ENCODE results near the gene HM13.
A peak's percentile ranks its signal among the peaks of the same experiment; 100 is the strongest.
"Not testable (repeated sequence)": the region's sequence is repeated elsewhere in the genome, so short reads cannot be mapped to it uniquely, and the experiment has no call there.

HM13 gene, protein sequence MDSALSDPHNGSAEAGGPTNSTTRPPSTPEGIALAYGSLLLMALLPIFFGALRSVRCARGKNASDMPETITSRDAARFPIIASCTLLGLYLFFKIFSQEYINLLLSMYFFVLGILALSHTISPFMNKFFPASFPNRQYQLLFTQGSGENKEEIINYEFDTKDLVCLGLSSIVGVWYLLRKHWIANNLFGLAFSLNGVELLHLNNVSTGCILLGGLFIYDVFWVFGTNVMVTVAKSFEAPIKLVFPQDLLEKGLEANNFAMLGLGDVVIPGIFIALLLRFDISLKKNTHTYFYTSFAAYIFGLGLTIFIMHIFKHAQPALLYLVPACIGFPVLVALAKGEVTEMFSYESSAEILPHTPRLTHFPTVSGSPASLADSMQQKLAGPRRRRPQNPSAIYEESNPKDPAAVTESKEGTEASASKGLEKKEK

DNA sequence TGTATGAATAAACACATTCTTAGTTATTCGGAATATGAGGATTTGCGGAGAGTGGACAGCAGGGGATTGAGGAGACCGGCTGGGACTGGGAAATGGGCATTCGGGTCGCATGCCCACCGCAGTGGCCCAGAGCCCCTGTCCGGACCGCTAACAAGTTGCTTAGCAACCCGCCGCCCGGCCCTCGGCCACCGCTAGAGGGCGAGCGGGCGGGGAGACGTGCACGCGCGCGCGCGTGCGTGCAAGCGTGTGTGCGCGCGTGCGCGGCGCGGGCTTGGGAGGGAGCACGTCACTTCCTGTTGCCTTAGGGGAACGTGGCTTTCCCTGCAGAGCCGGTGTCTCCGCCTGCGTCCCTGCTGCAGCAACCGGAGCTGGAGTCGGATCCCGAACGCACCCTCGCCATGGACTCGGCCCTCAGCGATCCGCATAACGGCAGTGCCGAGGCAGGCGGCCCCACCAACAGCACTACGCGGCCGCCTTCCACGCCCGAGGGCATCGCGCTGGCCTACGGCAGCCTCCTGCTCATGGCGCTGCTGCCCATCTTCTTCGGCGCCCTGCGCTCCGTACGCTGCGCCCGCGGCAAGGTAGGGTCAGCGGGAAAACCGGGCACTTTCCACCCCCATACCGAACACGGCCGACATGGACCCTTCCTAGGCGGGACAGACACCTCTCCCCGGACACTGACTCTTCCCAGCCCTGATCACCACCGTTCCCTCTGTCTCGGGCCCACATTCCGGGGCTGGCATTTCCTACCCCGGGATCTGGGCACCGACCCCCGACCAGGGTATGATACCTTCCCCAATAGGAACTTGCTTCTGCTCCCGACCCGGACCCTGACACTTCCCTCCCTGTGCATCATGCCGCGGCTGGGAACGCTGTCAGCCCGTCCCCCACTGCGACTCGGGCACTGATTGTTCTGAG lies at the start of gene HM13:
Gene HM13, plus strand, starts transcription at position 289 of the 918 bp plus-strand sequence. Its CDS starts 110 bp downstream, at position 399.
- peak; percentile 76 for DNase-seq (ENCODE audit: low read depth)

DNA sequence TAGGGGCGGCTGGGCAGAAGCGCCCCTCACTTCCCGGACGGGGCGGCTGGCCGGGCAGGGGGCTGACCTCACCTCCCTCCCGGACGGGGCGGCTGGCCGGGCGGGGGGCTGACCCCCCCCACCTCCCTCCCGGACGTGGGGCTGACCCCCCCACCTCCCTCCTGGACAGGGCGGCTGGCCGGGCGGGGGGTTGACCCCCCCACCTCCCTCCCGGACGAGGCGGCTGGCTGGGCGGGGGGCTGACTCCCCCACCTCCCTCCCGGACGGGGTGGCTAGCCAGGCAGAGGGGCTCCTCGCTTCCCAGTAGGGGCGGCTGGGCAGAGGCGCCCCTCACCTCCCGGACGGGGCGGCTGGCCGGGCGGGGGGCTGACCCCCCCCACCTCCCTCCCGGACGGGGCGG lies 43.3 kb upstream of the HM13 start:
- DNase-seq (ENCODE audit: low read depth) = not testable (repeated sequence)

- DNase-seq (ENCODE audit: low read depth) = no peak
Observed at GRCh38 chr20:31472395-31473330, 41.6 kb upstream of the HM13 start.

GRCh38 chr20:31473331-31474096 lies 40.7 kb upstream of the HM13 start:
- DNase-seq (ENCODE audit: low read depth) = no peak

GRCh38 chr20:31474097-31474436 lies 40.2 kb upstream of the HM13 start:
- DNase-seq (ENCODE audit: low read depth) = no peak

DNA sequence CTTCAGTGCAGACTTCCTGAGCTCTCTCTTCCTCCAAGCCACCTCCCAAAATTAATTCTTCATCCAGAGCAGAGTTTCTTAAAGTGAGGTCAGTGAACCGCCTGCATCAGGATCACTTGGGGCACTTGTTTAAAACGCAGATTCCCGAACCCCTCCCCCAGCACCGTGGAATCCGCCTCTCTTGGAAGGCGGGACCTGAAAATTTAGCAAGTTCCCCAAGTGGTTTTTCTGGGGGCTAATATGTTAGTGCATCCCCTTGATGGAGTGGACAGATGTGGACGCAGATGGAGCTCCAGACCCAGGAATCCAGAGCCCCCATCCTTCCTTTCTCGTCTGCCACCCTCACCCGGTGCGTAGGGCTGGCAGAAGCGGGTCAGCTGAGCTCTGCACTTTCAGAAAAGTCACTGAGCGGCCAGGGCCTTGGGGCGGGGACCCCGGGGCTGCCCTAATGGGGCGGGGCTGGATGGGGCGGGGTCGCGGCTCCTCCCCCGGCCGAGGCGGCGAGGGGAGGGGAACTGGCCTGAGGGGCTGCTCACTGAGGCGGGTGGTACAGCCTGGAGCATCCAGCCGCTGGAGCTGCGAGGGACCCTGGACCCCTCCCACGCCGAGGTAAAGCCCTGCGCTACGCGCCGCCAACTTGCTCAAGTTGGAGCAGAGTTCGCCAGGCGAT lies 39.3 kb upstream of the HM13 start, which contains the start of the genes DEFB124 and REM1:
Gene DEFB124, minus strand, starts transcription at position 370 of the 670 bp plus-strand sequence. CDS start 2,114 bp downstream, outside the sequence.
Gene REM1, plus strand, starts transcription at position 531 of the 670 bp plus-strand sequence. CDS start 1,158 bp downstream, outside the sequence.
- no peak for DNase-seq (ENCODE audit: low read depth)

GRCh38 chr20:31475472-31476293 lies 38.6 kb upstream of the HM13 start:
- DNase-seq (ENCODE audit: low read depth) = no peak

DNA sequence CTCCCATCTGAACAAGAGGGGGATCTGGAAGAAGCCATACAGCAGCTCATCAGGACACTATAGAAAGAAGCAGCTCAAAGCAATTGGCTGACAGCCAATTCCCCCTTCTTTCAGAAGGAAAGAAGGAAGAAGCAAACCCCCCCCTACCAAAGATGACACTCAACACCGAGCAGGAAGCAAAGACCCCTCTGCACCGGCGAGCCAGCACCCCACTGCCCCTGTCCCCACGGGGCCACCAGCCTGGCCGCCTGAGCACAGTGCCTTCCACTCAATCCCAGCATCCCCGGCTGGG lies 38.0 kb upstream of the HM13 start:
- DNase-seq (ENCODE audit: low read depth) = no peak

- DNase-seq (ENCODE audit: low read depth) = no peak
Observed at GRCh38 chr20:31476643-31477215, 37.5 kb upstream of the HM13 start.

DNA sequence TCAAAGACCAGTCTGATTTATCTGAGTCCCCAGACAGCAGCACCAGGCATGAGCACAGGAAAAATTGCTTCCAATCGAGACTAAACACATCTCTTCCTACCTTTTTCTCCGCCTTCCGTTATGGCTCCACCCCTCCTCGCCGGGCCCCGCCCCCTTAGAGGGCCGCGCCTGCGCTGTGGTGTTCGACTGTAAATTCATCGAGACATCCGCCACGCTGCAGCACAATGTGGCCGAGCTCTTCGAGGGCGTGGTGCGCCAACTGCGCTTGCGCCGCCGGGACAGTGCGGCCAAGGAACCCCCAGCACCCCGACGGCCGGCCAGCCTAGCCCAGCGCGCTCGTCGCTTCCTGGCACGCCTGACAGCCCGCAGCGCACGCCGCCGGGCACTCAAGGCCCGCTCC lies 30.2 kb upstream of the HM13 start:
- no peak for DNase-seq (ENCODE audit: low read depth)

- no peak for DNase-seq (ENCODE audit: low read depth)
Observed at GRCh38 chr20:31485450-31486339, 28.5 kb upstream of the HM13 start.

DNA sequence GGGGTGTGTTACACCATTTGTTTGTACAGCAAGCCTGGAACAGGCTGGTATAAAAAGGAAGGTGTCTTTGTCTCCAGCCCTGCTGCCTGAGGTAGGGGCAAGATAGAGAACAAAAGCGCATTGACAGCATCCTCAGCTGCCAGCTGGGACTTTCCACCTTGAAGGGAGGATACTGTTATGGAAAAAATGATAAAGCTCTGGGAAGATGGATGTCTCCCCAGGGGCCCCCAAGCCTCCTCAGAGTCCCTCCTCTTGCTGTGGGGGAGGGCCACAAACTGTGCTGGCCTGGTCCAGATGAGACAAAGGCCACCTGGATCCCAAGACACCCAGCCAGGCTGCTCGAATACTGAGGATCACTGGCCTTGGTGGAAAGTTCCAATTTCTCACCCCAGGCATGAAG lies 26.1 kb upstream of the HM13 start:
- DNase-seq (ENCODE audit: low read depth) = no peak

DNA sequence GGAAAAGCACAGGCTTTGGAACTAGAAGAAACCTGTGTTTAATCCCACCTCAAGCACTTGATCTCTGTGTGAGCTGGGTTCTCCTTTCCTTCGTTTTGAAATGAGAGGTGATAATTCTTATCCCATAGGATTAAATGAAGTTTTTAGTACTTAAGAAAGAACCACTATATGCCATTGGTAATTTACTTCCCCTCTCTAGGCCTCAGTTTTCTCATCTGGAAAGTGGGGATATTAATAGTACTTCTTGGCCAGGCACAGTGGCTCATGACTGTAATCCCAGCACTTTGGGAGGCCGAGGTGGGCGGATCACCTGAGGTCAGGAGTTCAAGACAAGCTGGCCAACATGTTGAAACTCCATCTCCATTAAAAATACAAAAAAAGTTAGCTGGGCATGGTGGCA lies 25.1 kb upstream of the HM13 start:
- DNase-seq (ENCODE audit: low read depth) = no peak

GRCh38 chr20:31490752-31491151 lies 23.5 kb upstream of the HM13 start:
- no peak for DNase-seq (ENCODE audit: low read depth)

- no peak for DNase-seq (ENCODE audit: low read depth)
Observed at GRCh38 chr20:31494131-31494530, 20.1 kb upstream of the HM13 start.

DNA sequence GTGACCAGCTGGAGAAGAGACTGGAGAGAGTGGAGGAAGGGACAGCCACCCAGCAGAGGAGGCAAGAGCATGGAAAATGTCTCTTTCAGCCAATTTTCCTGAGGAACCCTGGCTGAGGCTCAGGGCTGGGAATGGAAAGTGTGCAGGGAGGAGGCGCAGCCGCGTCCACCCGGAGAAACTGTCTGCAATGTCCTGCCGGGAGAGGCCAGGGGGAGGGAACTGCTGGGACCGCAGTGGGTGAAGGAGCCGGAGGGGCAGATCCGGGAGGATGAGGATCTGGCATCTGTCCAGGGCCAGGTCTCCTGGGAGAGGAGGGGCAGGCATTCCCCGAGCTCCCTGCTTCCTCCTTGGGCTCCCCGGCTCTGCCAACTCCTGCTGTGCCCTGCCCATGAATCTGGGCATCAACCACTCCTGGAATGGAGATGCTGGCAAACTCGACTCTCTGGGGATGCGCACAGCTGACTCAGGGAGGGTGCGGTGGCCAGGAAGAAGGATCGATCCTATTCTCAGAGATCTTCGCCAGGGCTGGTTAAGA lies 17.4 kb upstream of the HM13 start:
- DNase-seq (ENCODE audit: low read depth) = no peak

DNA sequence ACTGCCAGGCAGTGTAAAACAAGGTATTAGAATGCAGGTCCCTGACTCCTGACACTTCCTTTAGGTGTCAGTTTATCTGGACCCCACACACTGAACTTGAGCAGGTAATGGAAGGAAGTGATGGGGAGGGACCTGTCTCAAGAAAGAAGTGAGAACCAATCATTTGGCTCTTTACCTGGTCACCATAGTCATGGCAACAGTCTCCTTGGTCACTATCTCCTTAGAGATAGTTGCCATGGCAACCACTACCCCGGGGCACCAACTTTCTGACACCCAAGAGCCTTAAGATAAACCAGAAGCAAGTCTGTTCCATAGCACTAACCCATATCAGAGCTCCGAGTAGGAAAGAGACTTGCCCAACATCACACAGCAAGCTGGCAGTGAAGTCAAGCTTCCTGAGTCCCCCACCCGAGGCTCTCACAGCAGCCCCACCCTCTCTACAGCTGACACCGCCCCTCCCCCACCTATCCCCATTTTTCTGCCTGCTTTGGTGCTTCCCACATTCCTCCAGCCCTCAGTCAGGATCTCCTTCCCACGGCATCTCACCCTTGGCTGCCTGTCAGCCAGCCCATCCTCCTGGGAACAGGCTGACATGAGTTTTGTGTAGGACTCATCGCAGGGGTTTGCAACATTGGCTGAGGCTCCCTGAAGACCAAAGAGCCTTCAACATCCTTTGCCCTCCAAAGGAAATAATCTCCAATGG lies 16.3 kb upstream of the HM13 start:
- no peak for DNase-seq (ENCODE audit: low read depth)

Data from stimulated activated CD8-positive, alpha-beta memory T cell treated with anti-CD3 and anti-CD28 coated beads, Interleukin-12 subunit alpha, Interleukin-12 subunit beta, amount 100 ng/mL, for 4 hours (primary cell).